IMR-90 (cell line): ENCODE measurements around the gene MGAT5B. TPM values are rescaled to one million over a fixed set of nuclear protein-coding genes. Genes with fewer than 3 reads are reported as not detected.

Experiments used
- polyA plus RNA-seq, 3 experiments: library from polyadenylated mRNA; depleted of rRNA; stranded (reverse); fragments of >200 nt; gene quantifications; 2 replicates each; pipeline ENCODE4 v1.2.3, GENCODE V29; 2012; ENCODE audit warnings: low replicate concordance in 1 of 3
- total RNA-seq: library from RNA; depleted of rRNA; stranded (reverse); fragments of >200 nt; gene quantifications from 2 replicates; pipeline ENCODE4 v1.2.3, GENCODE V29; 2012; rRNA removed

Gene MGAT5B
- total and polyA plus RNA-seq, 2 of the 4 experiments (the other 2 are of a cell fraction) = 0.54 to 2.0 TPM

Other genes with a start within 250 kb of the MGAT5B start
- not detected in 2 replicates for gene ST6GALNAC1, start 224.6 kb upstream of the MGAT5B start, total RNA-seq
- not detected in 2 replicates for gene ST6GALNAC1, start 224.6 kb upstream of the MGAT5B start, polyA plus RNA-seq (2012; rRNA removed)
- 169 and 231 TPM in 2 replicates for gene MXRA7, start 157.4 kb upstream of the MGAT5B start, total RNA-seq
- gene MXRA7, start 157.4 kb upstream of the MGAT5B start, polyA plus RNA-seq (2012; rRNA removed) = 148 and 168 TPM in 2 replicates
- 24.4 and 31.9 TPM in 2 replicates for gene JMJD6, start 141.8 kb upstream of the MGAT5B start, total RNA-seq
- gene JMJD6, start 141.8 kb upstream of the MGAT5B start, polyA plus RNA-seq (2012; rRNA removed) = 30.9 and 33.7 TPM in 2 replicates
- 18.8 and 19.7 TPM in 2 replicates for gene METTL23, start 141.6 kb upstream of the MGAT5B start, total RNA-seq
- 32.1 and 36.5 TPM in 2 replicates for gene METTL23, start 141.6 kb upstream of the MGAT5B start, polyA plus RNA-seq (2012; rRNA removed)
- 71.7 and 98.0 TPM in 2 replicates for gene SRSF2, start 131.1 kb upstream of the MGAT5B start, total RNA-seq
- gene SRSF2, start 131.1 kb upstream of the MGAT5B start, polyA plus RNA-seq (2012; rRNA removed) = 296 and 441 TPM in 2 replicates
- 16.1 and 16.4 TPM in 2 replicates for gene MFSD11, start 130.3 kb upstream of the MGAT5B start, total RNA-seq
- 9.8 and 12.3 TPM in 2 replicates for gene MFSD11, start 130.3 kb upstream of the MGAT5B start, polyA plus RNA-seq (2012; rRNA removed)